GM10248 (cell line): ENCODE results near the gene GLRA1.

ENCODE experiments used
- CTCF ChIA-PET: fragments of 300-600 bp; sonication (Branson Sonifier 250); formaldehyde crosslinking; extraction: SDS; loops from one replicate; lab custom pipeline; 2021; ENCODE audit warnings: antibody characterized with exemption; lab: Yijun Ruan, JAX
- POLR2A ChIA-PET: fragments of 350-650 bp; sonication (Branson Sonifier 250); formaldehyde crosslinking; extraction: SDS; loops from one replicate; lab custom pipeline; 2020; ENCODE audit warnings: antibody characterized with exemption; lab: Yijun Ruan, JAX
- DNase-seq: peaks from one replicate; pipeline ENCODE4 v3.0.0; 2012; ENCODE audit errors: extremely low spot score
- TF ChIP-seq, protein P1 (sequence below): IDR thresholded peaks from 2 replicates; pipeline ENCODE4 v1.5.1; 2012; ENCODE audit warnings: mild to moderate bottlenecking, low read depth; ENCODE audit errors: extremely low read depth, missing control alignments, control extremely low read depth

Gene GLRA1

DNA sequence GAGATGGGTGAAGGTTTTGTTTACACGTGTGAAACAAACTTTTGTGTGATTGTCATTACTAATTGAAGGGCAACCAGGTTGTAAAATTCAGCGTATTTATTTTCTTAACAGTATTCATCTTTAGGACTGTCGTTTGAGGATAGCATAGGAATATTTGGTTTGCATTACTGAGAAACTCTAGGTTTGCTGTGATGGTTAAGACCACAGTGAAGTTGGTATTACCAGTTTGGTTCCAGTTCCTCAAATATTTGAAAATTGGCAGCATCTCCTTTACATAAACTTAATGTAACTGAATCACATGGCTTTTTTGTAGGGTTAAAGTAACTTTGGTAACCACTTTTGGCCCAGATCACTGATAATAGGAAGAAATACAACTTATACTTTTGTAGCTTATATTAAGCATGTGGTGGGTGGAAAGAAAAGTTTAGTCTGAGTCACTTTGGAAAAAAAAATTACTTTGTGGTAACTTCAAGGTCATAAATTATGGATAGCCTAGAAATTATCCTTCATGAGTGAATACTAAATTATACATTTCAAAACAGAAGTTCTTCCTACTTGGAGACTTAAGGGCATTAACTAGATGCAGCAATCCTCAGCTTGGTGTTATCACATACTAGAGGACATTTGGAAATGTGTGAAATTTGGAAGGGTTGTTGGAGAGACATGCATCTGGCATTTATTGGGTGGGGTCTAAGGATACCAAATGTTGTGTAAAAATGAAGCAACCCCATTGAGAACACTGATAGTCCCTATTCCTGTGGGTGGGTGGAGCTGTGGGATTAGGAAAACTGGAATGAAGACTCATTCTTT lies 119.0 kb downstream of the GLRA1 start:
- CTCF ChIA-PET, result interaction anchor here (1.1 to 1.6 kb wide), 4 partner anchors 10 to 337 kb away, joined by 3 to 9 read pairs (median 4); no protein-coding TSS in a partner anchor
- POLR2A ChIA-PET, result no interaction called here
- TF ChIP-seq, protein P1, sequence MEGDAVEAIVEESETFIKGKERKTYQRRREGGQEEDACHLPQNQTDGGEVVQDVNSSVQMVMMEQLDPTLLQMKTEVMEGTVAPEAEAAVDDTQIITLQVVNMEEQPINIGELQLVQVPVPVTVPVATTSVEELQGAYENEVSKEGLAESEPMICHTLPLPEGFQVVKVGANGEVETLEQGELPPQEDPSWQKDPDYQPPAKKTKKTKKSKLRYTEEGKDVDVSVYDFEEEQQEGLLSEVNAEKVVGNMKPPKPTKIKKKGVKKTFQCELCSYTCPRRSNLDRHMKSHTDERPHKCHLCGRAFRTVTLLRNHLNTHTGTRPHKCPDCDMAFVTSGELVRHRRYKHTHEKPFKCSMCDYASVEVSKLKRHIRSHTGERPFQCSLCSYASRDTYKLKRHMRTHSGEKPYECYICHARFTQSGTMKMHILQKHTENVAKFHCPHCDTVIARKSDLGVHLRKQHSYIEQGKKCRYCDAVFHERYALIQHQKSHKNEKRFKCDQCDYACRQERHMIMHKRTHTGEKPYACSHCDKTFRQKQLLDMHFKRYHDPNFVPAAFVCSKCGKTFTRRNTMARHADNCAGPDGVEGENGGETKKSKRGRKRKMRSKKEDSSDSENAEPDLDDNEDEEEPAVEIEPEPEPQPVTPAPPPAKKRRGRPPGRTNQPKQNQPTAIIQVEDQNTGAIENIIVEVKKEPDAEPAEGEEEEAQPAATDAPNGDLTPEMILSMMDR, result no peak
- no peak for DNase-seq

DNA sequence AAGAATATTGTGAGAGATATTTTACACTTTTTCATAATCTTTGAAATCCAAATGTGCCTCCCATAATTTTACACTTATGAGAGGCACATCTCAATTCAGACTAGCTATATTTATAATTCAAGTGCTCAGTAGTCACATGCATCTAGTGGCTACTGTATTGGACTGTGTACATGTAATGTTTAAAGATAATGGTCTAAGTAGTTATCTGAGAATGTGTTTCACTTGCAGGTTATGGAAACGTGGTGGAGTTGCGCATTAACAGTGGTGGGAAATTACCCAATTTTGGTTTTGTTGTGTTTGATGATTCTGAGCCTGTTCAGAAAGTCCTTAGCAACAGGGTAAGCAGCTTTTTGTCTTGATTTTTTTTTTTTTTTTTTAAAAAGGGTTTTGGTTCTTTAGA lies 124.1 kb downstream of the GLRA1 start:
- POLR2A ChIA-PET, result no interaction called here
- TF ChIP-seq, protein P1, result no peak

DNA sequence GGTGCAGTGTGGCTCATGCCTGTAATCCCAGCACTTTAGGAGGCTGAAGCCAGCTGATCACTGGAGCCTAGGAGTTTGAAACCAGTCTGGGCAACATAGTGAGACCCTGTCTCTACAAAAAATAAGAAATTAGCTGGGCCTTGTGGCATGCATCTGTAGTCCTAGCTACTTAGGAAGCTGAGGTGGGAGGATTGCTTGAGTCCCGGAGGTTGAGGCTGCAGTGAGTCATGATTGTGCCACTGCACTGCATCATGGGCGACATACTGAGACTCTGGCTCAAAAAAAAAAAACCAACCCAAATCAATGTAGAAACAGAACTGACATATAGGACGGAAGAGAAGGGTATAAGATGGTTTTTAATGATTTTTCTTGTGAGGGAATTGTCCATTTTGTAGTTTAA lies 125.2 kb downstream of the GLRA1 start:
- TF ChIP-seq, protein P1, result no peak
- CTCF ChIA-PET, result interaction anchor here (1.2 to 2.2 kb wide), 7 partner anchors 8 to 343 kb away, joined by 3 to 7 read pairs (median 5); no protein-coding TSS in a partner anchor
- POLR2A ChIA-PET, result no interaction called here
- DNase-seq, result no peak

More for the DNA sequence above, 124.1 kb downstream of the GLRA1 start:
- CTCF ChIA-PET, result interaction anchor here (0.9 to 2.3 kb wide), 7 partner anchors 10 to 342 kb away, joined by 3 to 12 read pairs (median 4); no protein-coding TSS in a partner anchor
- DNase-seq, result no peak

DNA sequence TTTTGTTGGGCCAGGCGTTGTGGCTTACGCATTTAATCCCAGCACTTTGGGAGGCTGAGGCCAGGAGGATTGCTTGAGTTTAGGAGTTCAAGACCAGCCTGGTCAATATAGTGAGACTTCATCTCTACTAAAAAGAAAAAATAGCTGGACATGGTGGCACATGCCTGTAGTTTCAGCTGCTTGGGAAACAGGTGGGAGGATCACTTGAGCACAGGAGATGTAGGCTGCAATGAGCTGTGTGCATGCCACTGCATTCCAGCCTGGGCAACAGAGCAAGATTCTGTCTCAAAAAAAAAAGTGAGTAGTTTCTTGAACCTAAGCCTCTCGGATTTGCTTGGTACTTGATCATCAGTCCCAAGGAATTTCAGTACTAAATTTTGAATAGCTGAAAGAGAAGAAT lies 126.0 kb downstream of the GLRA1 start:
- POLR2A ChIA-PET, result no interaction called here

DNA sequence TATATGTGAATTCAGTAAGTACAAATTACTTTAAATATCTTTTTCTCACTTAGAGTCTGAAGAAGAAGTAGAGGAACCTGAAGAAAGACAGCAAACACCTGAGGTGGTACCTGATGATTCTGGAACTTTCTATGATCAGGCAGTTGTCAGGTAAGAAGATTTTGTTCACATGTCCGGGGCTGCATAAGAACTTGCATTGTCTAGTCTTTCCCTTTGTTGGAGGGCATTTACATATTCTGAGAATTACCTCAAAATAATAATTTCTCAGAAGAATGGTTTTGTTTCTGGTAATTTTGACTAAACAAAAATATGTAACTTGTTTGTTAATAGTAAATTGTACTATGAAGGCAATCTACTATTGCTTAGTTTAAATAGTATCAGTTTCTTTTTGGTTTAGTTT lies 129.2 kb downstream of the GLRA1 start:
- TF ChIP-seq, protein P1, result no peak
- ChIA-PET CTCF (no interaction called here), POLR2A (no interaction called here)
- DNase-seq, result no peak

More for the DNA sequence above, 126.0 kb downstream of the GLRA1 start:
- CTCF ChIA-PET, result interaction anchor here (0.8 to 2.2 kb wide), 10 partner anchors 9 to 140 kb away, joined by 3 to 7 read pairs (median 4); partner anchors contain the start of gene ATOX1
- TF ChIP-seq, protein P1, result no peak
- DNase-seq, result no peak

DNA sequence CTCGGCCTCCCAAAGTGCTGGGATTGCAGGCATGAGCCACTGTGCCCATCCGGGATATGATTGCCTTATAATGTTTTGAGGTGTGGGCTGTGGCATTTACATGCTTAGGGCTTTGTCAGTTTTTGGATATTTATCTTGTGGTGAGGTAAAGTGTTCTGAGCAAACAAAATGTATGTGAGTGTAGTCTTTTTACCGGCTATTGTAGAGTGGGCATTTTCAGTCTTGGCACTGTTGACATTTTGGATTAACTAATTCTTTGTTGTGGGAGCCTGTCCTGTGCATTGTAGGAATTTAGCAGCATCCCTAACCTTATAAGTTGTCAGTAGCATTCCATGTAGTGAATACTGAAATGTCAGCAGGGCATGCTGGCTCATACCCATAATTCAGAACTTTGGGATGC lies 131.3 kb downstream of the GLRA1 start:
- no peak for DNase-seq
- TF ChIP-seq, protein P1, result no peak
- ChIA-PET CTCF (no interaction called here), POLR2A (no interaction called here)
